K562 (cell line): ENCODE results near the gene DCAF7. TPM values are rescaled to one million over a fixed set of nuclear protein-coding genes. Genes with fewer than 3 reads are reported as not detected.

Experiments
- ATAC-seq: fragments of 200-7000 bp; cut with Tn5 transposase; 3 replicates; pipeline ENCODE4 v1.9.1; 2020; ENCODE audit warnings: moderate library complexity
- BruUV-seq: library from RNA; stranded (reverse); fragments of 400-500 nt; replicated peaks from 2 replicates; lab custom pipeline; 2021; lab: Mats Ljungman, UMichigan
- CTCF ChIA-PET: fragments of 300-600 bp; formaldehyde crosslinking; extraction: SDS; loops from one replicate; lab custom pipeline; 2021; ENCODE audit warnings: low intra/inter-chr PET ratio; lab: Yijun Ruan, JAX
- POLR2A ChIA-PET: fragments of 300-600, 350-650 bp; sonication (Branson Sonifier 250); formaldehyde crosslinking; extraction: SDS; loops from one replicate; lab custom pipeline; 2021; ENCODE audit warnings: antibody characterized with exemption, inconsistent platforms; lab: Yijun Ruan, JAX
- DNase-seq, 4 experiments: peaks; one replicate each; pipeline versions ENCODE4 v3.0.0 to v3.0.0-alpha.2; 2011 to 2018; ENCODE audit warnings: low spot score in 3 of 4, mixed read lengths in 3 of 4; ENCODE audit errors: extremely low read depth in 1 of 4
- FAIRE-seq: peaks from 2 replicates; lab custom pipeline; 2011; peaks lifted over from hg19 to GRCh38; lab: Jason Lieb, UNC
- H2AFZ ChIP-seq: 2 replicates; pipeline ENCODE4 v1.6.0; 2011; ENCODE audit warnings: low read depth, low read length, control low read depth, inconsistent platforms
- H3K27ac ChIP-seq: fragments of 200-600 bp; 3 replicates; pipeline ENCODE4 v1.8.0; 2011; ENCODE audit warnings: low read depth, mild to moderate bottlenecking, control low read depth, inconsistent platforms, low read length, moderate library complexity, mixed read lengths; ENCODE audit errors: extremely low read depth
- H3K27me3 ChIP-seq, 2 experiments: fragments of 300-600 bp in 1 of 2; 2 replicates in 1 of 2; 3 replicates in 1 of 2; pipeline versions ENCODE4 v1.6.0 to v1.8.0; 2011; ENCODE audit warnings: inconsistent platforms in 2 of 2, low read length in 2 of 2, mild to moderate bottlenecking in 1 of 2, mixed read lengths in 1 of 2, moderate library complexity in 1 of 2; ENCODE audit not compliant: control insufficient read depth in 2 of 2, insufficient read depth in 2 of 2
- H3K36me3 ChIP-seq: fragments of 300-600 bp; 3 replicates; pipeline ENCODE4 v1.8.0; 2011; ENCODE audit warnings: mild to moderate bottlenecking, low read length, inconsistent platforms; ENCODE audit not compliant: control insufficient read depth, insufficient read depth
- H3K4me1 ChIP-seq, 2 experiments: fragments of 200-600 bp in 1 of 2; replicated peaks in 1 of 2; 2 replicates in 1 of 2; 3 replicates in 1 of 2; pipeline versions ENCODE4 v1.5.1 to v1.8.0; 2011; ENCODE audit warnings: inconsistent platforms in 2 of 2, low read length in 2 of 2, mild to moderate bottlenecking in 1 of 2, mixed read lengths in 1 of 2, moderate library complexity in 1 of 2; ENCODE audit not compliant: control insufficient read depth in 2 of 2, insufficient read depth in 2 of 2
- H3K4me2 ChIP-seq: 2 replicates; pipeline ENCODE4 v1.6.1; 2011; ENCODE audit warnings: low read length, control low read depth, inconsistent platforms, mixed read lengths; ENCODE audit not compliant: insufficient read depth
- H3K4me3 ChIP-seq: fragments of 200-600 bp; sonication (generic), shearing (Covaris generic); 2 replicates; pipeline ENCODE4 v1.5.1; 2016; ENCODE audit warnings: control low read depth, inconsistent platforms
- H3K79me2 ChIP-seq: fragments of 200-600 bp; 3 replicates; pipeline ENCODE4 v1.8.0; 2011; ENCODE audit warnings: low read length, inconsistent platforms; ENCODE audit not compliant: control insufficient read depth, insufficient read depth
- H3K9ac ChIP-seq, 2 experiments: 2 replicates each; pipeline versions ENCODE4 v1.6.0 to v1.6.1; 2011; ENCODE audit warnings: low read depth in 2 of 2, low read length in 2 of 2, control low read depth in 1 of 2, inconsistent platforms in 1 of 2, mild to moderate bottlenecking in 1 of 2, mixed read lengths in 1 of 2; ENCODE audit not compliant: insufficient read depth in 1 of 2
- H3K9me1 ChIP-seq: one replicate; pipeline ENCODE4 v1.6.0; 2011; ENCODE audit warnings: inconsistent platforms, mild to moderate bottlenecking, low read length, moderate library complexity; ENCODE audit not compliant: control insufficient read depth, insufficient read depth
- H3K9me3 ChIP-seq: replicated peaks from 2 replicates; pipeline ENCODE4 v1.5.1; 2011; ENCODE audit warnings: low read depth, low read length, inconsistent platforms; ENCODE audit not compliant: control insufficient read depth, insufficient read depth
- H4K20me1 ChIP-seq: replicated peaks from 2 replicates; pipeline ENCODE4 v1.6.1; 2011; ENCODE audit warnings: low read length, inconsistent platforms, mixed read lengths; ENCODE audit not compliant: control insufficient read depth, insufficient read depth
- ASH1L ChIP-seq: fragments of 450-650 bp; IDR thresholded peaks from 2 replicates; pipeline ENCODE4 v1.6.1; 2018; ENCODE audit warnings: borderline replicate concordance, mild to moderate bottlenecking, low read depth; ENCODE audit not compliant: partially characterized antibody
- CSDE1 ChIP-seq, 2 experiments: fragments of 450-650 bp; IDR thresholded peaks; 2 replicates each; pipeline ENCODE4 v1.6.1; 2016; ENCODE audit warnings: mild to moderate bottlenecking in 1 of 2
- FIP1L1 ChIP-seq: fragments of 200-400 bp; formaldehyde crosslinking; IDR thresholded peaks from 2 replicates; pipeline ENCODE4 v1.6.1; 2018; ENCODE audit warnings: mild to moderate bottlenecking, low read depth, low read length; ENCODE audit not compliant: poor library complexity, severe bottlenecking
- HNRNPLL ChIP-seq: fragments of 200-400 bp; formaldehyde crosslinking; IDR thresholded peaks from 2 replicates; pipeline ENCODE4 v1.6.1; 2017; ENCODE audit warnings: low read length, low read depth, mild to moderate bottlenecking; ENCODE audit not compliant: poor library complexity, severe bottlenecking
- JUN ChIP-seq, 2 experiments: sonication (generic) in 1 of 2; formaldehyde crosslinking in 1 of 2; IDR thresholded peaks; 2 replicates each; pipeline versions ENCODE4 v1.6.1 to v1.8.0; 2012 to 2022; ENCODE audit warnings: borderline replicate concordance in 2 of 2, mild to moderate bottlenecking in 2 of 2, improper control_type of control experiment in 1 of 2, low read depth in 1 of 2, low read length in 1 of 2, missing genetic modification reagents in 1 of 2
- KDM1A ChIP-seq, 2 experiments: fragments of 450-650 bp; IDR thresholded peaks; 2 replicates each; pipeline ENCODE4 v1.6.1; 2016; ENCODE audit warnings: mild to moderate bottlenecking in 2 of 2
- MAZ ChIP-seq, 2 experiments: fragments of 450-650 bp in 1 of 2; sonication (generic) in 1 of 2; formaldehyde crosslinking; IDR thresholded peaks in 1 of 2; conservative IDR thresholded peaks in 1 of 2; 2 replicates each; pipeline versions ENCODE4 v1.4.0 to v1.5.0; 2020; ENCODE audit warnings: mild to moderate bottlenecking in 1 of 2, missing genetic modification reagents in 1 of 2
- MECOM ChIP-seq: fragments of 250-450 bp; sonication (Bioruptor Pico); IDR thresholded peaks from 2 replicates; pipeline ENCODE4 v1.8.0; 2022; ENCODE audit warnings: inconsistent platforms
- MEF2A ChIP-seq: IDR thresholded peaks from 2 replicates; pipeline ENCODE4 v1.6.1; 2011; ENCODE audit warnings: low read depth, mild to moderate bottlenecking, low read length, moderate library complexity; ENCODE audit not compliant: control insufficient read depth
- NFIX ChIP-seq: fragments of 250-450 bp; sonication (Bioruptor Pico); IDR thresholded peaks from 2 replicates; pipeline ENCODE4 v1.4.0; 2020; ENCODE audit warnings: low read depth, mild to moderate bottlenecking, moderate library complexity
- PHF8 ChIP-seq: fragments of 200-600 bp; sonication (generic); IDR thresholded peaks from 2 replicates; pipeline ENCODE4 v1.6.1; 2012; ENCODE audit warnings: mixed run types, mild to moderate bottlenecking, inconsistent platforms, low read length, moderate library complexity, borderline replicate concordance
- USF1 ChIP-seq: sonication (generic); formaldehyde crosslinking; IDR thresholded peaks from 2 replicates; pipeline ENCODE4 v1.9.0; 2022; ENCODE audit warnings: mild to moderate bottlenecking, missing genetic modification reagents
- USF2 ChIP-seq: sonication (generic); formaldehyde crosslinking; IDR thresholded peaks from 2 replicates; pipeline ENCODE4 v1.5.0; 2020; ENCODE audit warnings: missing genetic modification reagents
- ZNF239 ChIP-seq: fragments of 250-450 bp; sonication (Bioruptor Pico); IDR thresholded peaks from 2 replicates; pipeline ENCODE4 v1.4.0; 2020; ENCODE audit warnings: mild to moderate bottlenecking
- ZNF584 ChIP-seq: fragments of 200-800 bp; sonication (Bioruptor generic); IDR thresholded peaks from 2 replicates; pipeline ENCODE4 v1.6.1; 2016; ENCODE audit warnings: low read depth, mild to moderate bottlenecking, missing genetic modification characterization, missing compliant biosample characterization
- WGBS: fragments of 100-300 bp; shearing (Covaris generic); methylation state at CpG from one replicate; pipeline ENCODE4 v1.1.6; 2016; ENCODE audit warnings: low coverage, mixed read lengths; ENCODE audit not compliant: insufficient coverage; ENCODE audit errors: missing lambda C conversion rate; 5-methylcytosine and 5-hydroxymethylcytosine counted together
- in situ Hi-C: fragments of 300-500 bp; cut with MboI; formaldehyde crosslinking; loops from 4 replicates; pipeline ENCODE4 v1.15.0; 2018; ENCODE audit warnings: inconsistent platforms, mixed read lengths
- intact Hi-C: fragments of 100-400 bp; cut with micrococcal nuclease; formaldehyde crosslinking; loops from 2 replicates; pipeline ENCODE4 v1.14.2; 2022
- polyA plus RNA-seq, 8 experiments: library from polyadenylated mRNA; depleted of rRNA in 4 of 8; stranded (reverse) in 5 of 8; unstranded in 3 of 8; fragments of >200 nt; fragmentation: Nextera tagmentation in 2 of 8; fragmentation: Illumina TruSeq in 1 of 8; extraction: Ambion mirVana in 2 of 8; extraction: Trizol in 1 of 8; gene quantifications; 2 replicates each; pipeline versions ENCODE4 v1.2.1 to v1.2.3, GENCODE V29; 2011 to 2014; ENCODE audit warnings: inconsistent platforms in 1 of 8, missing spikeins in 1 of 8
- total RNA-seq, 7 experiments: library from RNA; depleted of rRNA in 6 of 7; stranded (reverse); fragments of >200 nt in 6 of 7; fragmentation: Illumina TruSeq in 2 of 7; extraction: Trizol in 2 of 7; gene quantifications; 2 replicates each; pipeline versions ENCODE4 v1.2.1 to v1.2.3, GENCODE V29; 2011 to 2021; ENCODE audit warnings: low replicate concordance in 1 of 7
- TF ChIP-seq, protein P1 (sequence below): fragments of 200-800 bp; sonication (Bioruptor generic); IDR thresholded peaks from 2 replicates; pipeline ENCODE4 v1.6.1; 2016; ENCODE audit warnings: missing genetic modification characterization, missing compliant biosample characterization

The DCAF7 gene
- total and polyA plus RNA-seq, 9 of the 15 experiments (the other 6 are each of a cell fraction or from before 2014, with no cell fraction given), result 30.8 to 123 (median 40.2) TPM

DNA sequence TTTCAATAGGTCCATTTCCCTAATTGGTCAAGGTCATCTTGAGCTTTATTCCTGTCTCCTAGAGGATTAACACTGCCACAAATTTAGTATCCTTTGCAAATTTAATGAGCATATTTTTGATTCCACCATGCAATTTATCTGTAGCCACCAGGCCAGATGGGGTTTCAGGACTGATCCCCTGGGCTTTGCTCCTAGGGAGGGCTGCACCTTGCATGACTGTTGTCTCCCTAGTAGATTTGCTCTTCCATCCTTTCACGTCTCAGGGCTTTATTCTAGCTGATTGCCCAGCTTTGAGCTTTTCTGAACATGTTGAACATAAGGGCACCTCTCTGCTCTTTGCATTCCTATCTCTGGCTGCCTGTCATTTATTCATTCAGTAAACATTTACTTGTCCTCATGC, 34.9 kb upstream of the DCAF7 start:
- H4K20me1 ChIP-seq, result 0 out of 2 replicates have a peak, but pooled peaks cover 5% of the 10 kb centered on the region
- no peak overlapping the region for H3K27ac ChIP-seq
- FAIRE-seq (no peak), DNase-seq (no peak), ATAC-seq (no peak)
- no peak overlapping the region for H3K4me3 ChIP-seq
- H3K79me2 ChIP-seq, result no peaks in the 10 kb centered on the region
- no peaks in the 10 kb centered on the region for H3K36me3 ChIP-seq
- no peak overlapping the region for H3K9ac ChIP-seq
- H3K4me1 ChIP-seq, result no peaks in the 10 kb centered on the region; a peak in 1 of 5 replicates
- ChIA-PET POLR2A (no interaction called here), CTCF (interaction anchor here (0.6 kb wide), 1 partner anchor 584 kb away, joined by 3 read pairs; no protein-coding TSS in a partner anchor)
- TF ChIP-seq ASH1L (no peak), CSDE1 (IDR thresholded peaks at IDR 0.05) (no peak), JUN (IDR thresholded peaks at IDR 0.05; ENCODE audit: borderline replicate concordance, low read depth, low read length) (no peak), JUN (CRISPR knock-in tag; IDR thresholded peaks at IDR 0.05; ENCODE audit: borderline replicate concordance) (no peak), HNRNPLL (no peak), USF1 (CRISPR knock-in tag) (no peak), USF2 (CRISPR knock-in tag) (no peak), MAZ (CRISPR knock-in tag; conservative IDR thresholded peaks at IDR 0.05 in 1 of 2, IDR thresholded peaks at IDR 0.05 in 1 of 2) (no peak), MEF2A (no peak), PHF8 (no peak), MECOM (CRISPR knock-in tag) (no peak), ZNF239 (CRISPR knock-in tag) (no peak), NFIX (CRISPR knock-in tag) (no peak), KDM1A (IDR thresholded peaks at IDR 0.05) (no peak), FIP1L1 (no peak), ZNF584 (no peak)
- TF ChIP-seq, protein P1, sequence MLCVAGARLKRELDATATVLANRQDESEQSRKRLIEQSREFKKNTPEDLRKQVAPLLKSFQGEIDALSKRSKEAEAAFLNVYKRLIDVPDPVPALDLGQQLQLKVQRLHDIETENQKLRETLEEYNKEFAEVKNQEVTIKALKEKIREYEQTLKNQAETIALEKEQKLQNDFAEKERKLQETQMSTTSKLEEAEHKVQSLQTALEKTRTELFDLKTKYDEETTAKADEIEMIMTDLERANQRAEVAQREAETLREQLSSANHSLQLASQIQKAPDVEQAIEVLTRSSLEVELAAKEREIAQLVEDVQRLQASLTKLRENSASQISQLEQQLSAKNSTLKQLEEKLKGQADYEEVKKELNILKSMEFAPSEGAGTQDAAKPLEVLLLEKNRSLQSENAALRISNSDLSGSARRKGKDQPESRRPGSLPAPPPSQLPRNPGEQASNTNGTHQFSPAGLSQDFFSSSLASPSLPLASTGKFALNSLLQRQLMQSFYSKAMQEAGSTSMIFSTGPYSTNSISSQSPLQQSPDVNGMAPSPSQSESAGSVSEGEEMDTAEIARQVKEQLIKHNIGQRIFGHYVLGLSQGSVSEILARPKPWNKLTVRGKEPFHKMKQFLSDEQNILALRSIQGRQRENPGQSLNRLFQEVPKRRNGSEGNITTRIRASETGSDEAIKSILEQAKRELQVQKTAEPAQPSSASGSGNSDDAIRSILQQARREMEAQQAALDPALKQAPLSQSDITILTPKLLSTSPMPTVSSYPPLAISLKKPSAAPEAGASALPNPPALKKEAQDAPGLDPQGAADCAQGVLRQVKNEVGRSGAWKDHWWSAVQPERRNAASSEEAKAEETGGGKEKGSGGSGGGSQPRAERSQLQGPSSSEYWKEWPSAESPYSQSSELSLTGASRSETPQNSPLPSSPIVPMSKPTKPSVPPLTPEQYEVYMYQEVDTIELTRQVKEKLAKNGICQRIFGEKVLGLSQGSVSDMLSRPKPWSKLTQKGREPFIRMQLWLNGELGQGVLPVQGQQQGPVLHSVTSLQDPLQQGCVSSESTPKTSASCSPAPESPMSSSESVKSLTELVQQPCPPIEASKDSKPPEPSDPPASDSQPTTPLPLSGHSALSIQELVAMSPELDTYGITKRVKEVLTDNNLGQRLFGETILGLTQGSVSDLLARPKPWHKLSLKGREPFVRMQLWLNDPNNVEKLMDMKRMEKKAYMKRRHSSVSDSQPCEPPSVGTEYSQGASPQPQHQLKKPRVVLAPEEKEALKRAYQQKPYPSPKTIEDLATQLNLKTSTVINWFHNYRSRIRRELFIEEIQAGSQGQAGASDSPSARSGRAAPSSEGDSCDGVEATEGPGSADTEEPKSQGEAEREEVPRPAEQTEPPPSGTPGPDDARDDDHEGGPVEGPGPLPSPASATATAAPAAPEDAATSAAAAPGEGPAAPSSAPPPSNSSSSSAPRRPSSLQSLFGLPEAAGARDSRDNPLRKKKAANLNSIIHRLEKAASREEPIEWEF (CRISPR knock-in tag), result no peak
- in situ Hi-C loops (no loop called here), intact Hi-C loops (no loop called here)
- no TSS peak for BruUV-seq
- no peaks in the 10 kb centered on the region for H3K9me1 ChIP-seq
- H3K27me3 ChIP-seq, result peaks cover 24 to 45% of the 10 kb centered on the region in 2 experiments; a peak in 4 of 5 replicates
- no peaks in the 10 kb centered on the region for H3K9me3 ChIP-seq
- 0% methylated on average over 1 of the region's 1 CpG for WGBS
- H2AFZ ChIP-seq, result no peak overlapping the region
- H3K4me2 ChIP-seq, result no peak overlapping the region
